Right forelimb (tissue), 1 donor: Measurements from ENCODE around the gene ETS1.

Source experiments
- DNase-seq: peaks from one replicate; pipeline ENCODE4 v3.0.0-alpha.2; 2018

Gene ETS1

GRCh38 chr11:128587415-128587814 is at the start of gene ETS1:
TSS of gene ETS1 (minus strand) at chr11:128587558. CDS start at chr11:128573130, 14,428 bp downstream.
- DNase-seq = no peak

DNA sequence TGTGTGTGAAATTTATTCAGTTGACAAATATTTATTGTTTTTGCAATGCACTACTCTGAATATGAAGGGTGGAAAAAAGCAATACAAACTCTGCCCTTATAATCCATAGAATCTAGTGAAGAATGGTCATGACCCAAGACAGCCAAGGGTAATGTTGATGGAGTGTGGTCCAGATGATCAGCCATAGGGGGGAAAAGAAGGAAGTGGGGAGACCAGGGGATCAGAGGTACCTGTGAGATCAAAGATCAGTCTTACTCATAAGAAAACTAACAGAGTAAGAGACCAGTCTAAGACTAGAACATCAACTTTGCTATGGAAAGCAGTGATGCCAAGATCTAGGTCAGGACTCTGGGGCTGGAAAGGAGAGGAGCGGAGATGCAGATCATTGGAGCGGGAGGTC is 47.0 kb upstream of the ETS1 start:
- peak; percentile 17 for DNase-seq

DNA sequence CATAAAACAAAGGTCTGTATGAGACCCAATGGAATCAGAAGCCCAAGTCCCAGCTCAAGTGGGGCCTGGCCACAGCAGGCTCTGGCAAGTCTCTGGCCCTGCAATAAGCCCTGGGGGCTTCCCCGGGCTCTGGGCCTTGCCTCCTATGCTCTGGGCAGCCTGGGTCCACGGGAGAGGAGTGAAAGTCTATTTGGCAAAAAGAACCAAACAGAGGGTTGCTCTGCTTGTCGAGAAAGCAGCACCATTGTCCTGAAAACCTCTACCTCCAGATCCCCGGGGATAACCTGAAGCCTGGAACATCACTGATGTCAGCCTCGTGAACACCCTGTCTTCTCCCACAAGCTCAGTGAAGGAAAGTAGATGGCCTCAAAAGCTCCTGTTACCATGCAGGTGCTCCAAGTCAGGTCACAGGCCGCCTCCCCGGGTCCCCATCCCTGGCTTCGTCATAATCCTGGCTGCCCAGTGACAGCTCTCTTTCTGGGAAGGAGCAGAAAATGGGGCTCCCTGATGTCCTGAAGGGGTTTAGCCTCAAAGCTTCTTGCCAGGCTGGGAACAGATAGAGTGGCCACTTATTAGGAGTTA is 46.1 kb upstream of the ETS1 start:
- peak; percentile 16 for DNase-seq

DNA sequence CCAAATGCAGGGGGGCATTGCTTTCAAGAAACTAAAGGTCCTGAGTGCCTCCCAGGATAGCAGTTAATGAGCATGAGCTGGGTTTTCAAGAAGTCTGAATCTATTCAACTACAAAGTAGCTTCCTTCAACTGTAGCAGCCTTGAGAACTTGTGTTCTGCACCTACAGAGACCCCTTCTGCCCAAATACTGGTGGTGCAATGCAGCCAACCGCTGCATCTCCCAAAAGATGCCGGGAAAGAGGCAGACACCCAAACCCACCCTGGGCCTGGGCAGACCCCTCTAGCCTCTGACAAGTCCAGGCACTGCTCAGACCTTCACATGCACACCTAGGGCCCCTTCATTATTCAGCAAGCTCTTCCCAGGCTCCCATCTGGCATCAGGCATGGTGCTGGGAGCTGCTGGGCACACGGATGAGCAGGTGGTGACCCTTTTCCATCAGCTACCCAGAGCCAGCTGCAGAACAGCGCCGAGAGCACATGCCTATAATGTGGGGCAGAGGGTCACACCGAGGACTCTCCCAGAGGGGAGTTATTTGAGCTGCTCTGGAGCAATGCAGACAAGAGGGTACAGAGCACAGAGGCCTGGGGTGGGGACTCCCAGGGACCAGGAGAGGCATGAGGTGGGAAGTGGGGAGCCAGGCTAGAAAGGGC is 44.9 kb upstream of the ETS1 start:
- DNase-seq = peak; percentile 56

DNA sequence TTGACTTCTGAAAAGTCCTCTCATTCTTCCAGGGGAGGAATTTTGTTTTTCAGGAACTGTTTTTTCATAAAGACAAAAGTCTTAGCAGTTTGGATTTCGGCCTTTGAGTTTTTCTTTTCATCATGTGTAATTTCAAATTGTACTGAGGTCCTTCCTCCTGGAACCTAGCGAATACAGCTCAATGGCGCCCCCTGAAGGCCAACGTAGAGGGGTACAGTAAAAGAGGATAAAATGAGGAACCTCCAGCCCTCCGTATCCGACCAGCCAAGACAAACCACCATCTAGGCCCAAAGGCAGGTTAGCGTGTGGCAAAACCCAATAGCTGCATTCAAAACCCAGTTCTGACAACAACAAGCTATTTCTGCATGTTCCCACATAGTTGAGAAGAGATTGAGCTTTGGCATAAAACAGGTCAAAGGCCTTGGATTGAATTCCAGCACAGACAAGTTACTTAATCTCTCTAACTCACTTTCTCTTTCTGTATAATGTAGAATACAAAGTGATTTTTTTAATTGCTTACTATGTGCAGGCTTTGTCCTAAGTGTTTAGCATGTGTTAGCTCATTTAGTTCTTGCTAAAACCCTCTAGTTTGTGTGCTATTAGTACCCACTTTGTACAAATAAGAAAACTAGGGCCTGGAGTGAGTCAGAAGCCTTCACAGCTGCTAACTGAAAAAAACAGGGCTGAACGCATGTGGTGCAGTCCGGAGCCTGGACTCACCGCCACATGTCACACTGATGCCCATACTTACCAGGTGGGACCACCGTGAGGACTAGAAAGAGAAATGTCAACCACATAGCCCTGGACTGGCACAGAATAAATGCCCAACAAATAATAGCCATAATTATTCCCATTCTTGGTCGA is 43.2 kb upstream of the ETS1 start:
- peak; percentile 90 for DNase-seq

- DNase-seq = peak; percentile 30
Observed at GRCh38 chr11:128629516-128630106, 42.3 kb upstream of the ETS1 start.

DNA sequence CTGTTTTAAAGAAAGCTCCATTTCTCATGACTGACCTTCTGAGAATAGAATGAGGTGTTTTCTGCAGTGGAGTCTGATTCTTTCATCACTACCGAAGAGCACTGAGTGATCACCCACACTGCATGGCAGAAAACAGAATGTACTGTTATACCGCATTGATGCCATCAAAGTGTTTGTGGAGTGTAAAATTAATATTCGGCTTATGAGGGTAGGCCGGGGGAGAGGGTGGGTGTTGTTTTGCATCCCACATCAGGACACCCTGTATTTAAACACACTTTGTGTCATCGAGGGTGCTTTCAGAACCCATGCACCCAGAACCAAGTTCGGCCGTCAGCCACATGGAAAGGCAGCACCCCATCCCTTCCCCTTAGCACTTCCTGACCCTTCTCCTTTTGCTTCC is 41.3 kb upstream of the ETS1 start:
- DNase-seq = peak; percentile 13

DNA sequence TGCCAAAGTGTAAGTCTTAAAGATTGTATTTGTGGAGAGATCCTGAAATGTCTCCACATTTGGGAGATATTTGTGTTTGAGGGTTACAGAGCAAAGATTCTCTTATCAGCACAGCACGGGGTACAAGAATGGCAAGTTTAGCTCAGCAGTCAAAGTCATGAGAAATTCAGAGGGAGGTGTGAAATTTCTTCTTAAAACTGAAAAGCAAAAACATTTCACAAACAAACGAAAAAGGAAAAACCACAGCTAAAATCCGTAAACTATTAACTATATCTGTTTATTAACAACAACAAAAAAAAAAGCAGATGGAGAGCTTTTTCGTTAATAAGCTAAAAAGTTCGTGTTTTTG is 40.9 kb upstream of the ETS1 start:
- DNase-seq = no peak

GRCh38 chr11:128627666-128628324 is 40.4 kb upstream of the ETS1 start:
- peak; percentile 24 for DNase-seq

DNA sequence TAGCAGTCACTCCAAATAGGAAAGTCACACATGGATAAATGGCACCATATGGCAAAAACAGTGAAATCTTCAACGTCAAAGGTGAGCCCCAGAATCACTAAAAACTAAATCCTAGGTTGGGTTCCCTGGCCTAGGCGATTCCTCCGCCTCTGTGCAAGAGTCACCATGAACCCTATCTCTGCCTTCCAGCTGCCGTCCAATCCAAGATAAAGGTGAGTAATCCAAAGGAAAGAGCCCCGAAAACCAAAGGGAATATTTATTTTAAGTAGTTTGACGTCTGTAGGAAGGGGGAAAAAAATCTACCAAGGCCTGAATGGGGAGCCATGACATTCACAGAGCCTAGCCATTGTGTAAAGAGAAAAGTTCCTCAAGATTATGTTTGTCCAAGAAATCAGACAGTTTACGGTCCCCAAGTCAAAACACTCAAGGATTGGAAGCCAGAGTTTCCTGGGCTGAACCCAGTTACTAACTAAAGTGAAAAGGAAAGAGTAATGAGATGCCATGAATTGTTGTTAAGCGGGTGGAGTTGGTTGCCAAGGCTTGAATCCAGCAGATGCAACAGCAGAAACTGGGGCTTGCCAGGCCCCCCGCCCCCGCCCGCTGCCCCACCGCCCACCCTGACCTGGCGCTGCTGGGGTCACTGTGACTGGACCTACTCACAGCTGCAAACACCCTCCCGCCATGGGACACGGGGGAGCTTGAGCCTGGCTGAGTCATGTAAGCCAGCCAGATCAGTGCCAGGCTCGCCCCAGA is 39.7 kb upstream of the ETS1 start:
- peak; percentile 16 for DNase-seq

DNA sequence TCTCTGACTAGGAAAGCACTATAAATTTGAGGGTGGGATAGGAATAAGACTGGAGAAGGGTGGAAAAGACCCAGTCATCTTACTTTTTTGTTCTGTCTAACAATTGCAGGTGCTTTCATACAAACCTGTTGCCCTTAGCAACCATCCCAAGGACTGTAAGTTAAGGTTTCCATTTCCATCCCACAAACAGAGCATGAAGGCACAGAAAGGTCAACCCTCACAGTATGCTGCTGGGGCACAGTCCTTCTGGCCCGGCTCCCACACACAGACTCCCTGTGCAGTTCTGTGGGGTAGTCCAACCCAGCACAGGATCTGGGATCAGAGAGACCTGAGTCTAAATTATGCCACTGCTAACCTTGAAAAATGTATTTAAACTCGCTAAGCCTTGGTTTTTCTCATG is 38.4 kb upstream of the ETS1 start:
- DNase-seq = no peak

GRCh38 chr11:128625326-128625725 is 38.0 kb upstream of the ETS1 start:
- peak; percentile 44 for DNase-seq

GRCh38 chr11:128624269-128625175 is 37.2 kb upstream of the ETS1 start:
- DNase-seq = peak; percentile 12

DNA sequence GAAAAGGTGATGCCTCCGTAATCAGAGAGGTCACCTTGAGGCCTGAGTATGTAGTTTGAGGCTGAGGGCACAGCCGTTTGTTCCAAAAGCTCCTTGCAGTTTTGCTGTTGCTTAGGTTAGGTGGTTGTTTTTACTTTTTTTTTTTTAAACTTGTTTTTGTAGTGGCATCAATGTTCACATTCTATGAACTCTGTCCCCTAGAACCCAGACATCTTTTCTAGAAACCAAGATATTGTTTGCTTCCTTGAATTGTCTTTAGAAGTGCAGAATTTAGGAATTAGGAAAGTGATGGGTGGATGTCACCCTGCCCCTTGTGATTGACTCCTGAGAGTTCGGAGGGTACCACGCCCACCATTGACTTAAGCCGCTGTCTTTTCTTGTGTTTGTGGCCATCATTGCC is 35.7 kb upstream of the ETS1 start:
- no peak for DNase-seq

DNA sequence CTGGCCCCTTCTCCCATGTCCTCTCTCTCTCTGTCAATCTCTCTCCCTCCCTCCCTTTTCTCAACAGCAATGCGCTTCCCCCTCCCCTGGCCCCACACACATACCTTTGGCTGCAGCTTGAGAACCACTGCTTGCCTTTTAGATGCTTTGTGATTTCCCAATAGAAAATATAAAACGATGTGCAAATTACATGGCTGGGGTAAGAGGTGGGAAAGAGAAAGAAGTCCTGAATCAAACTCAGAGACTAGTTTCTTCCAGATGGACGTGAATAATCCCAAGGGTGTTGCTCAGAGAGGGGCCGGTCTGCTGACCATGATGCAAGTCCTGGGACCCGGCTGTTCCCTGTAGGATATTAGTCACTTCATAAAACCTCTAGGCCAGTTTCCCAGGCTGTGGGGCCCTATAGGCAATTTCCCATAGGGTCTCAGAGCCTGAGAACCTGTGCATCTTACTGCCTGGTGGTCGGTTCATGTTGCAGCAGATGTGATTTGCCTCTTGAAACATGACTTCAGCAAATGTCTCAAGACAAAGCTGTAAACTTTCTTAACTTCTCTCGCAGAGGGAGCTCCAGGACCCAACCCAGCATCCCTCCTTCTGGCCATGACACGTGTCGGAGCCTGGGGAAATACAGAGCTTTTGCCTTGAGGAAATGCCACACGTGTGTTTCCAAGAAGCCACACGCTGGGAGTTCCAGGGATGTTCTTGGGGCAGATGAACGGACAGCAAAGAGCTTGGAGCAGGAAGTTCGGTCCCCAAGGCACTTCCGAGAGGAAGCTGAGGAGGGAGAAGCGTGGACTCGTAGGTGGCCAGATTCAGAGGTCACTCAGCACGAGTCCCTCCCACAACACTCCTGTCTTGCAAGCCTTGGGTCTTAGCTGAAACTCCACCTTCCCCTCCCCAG is 34.5 kb upstream of the ETS1 start:
- DNase-seq = peak; percentile 58

DNA sequence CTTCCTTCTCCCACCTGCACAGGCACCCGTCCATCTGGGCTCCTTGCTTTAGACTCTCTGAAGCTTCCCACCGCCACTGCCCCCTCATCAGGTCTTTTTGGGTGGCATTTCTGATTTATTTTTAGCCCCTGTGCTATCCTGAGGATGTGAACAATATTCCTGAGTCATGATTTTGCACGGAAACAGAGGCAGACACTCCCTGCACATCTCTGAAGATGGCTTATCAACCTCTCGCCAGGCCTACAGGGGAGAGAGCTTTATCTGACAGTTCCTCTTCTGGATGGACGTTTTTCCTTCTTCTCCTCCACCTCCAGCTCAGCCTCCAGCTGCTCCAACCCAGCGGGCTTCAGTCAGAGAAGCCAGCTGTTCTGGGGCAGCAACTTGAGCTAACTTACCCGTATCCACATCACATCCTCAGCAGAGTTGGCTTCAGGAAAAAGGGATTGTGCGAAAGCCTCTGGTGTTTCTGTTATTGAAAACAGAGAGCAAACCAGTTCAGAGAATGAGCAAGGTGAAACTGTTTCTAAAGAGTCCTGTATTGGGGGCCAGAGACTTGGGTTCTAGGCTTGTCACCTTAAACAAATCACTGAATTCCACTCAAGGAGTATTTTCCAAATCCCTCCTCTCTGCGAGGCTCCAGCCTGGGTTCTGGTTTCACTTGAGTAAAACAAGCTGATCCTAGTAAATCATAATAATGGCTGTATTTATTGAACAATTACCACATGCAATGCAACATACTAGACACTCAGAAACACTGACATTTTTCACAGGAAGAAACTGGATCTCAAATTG is 33.1 kb upstream of the ETS1 start:
- peak; percentile 46 for DNase-seq

- peak; percentile 17 for DNase-seq
Observed at GRCh38 chr11:128619540-128620308, 32.4 kb upstream of the ETS1 start.

DNA sequence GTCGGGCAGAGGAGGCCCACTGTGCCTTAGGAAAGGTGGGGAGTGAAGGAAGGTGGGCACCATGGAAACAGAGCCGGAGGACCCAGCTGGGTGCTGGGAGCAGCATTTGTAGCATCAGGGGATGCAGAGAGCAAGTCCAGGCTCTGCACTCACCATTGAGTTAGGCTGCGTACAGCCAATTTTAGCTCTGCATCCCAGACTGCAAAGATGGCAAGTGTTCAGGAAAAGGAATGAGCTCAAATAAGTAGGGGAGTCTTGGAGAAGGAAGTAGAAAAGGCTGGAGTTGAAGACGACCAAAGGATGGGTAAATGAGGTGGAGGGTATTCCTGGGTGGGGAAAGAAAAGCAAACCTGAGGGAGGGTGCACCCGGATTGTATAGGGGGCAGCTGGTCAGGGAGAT is 31.6 kb upstream of the ETS1 start:
- peak; percentile 35 for DNase-seq
